WERI-Rb-1 (cell line): ENCODE measurements around the gene HDAC4.

Experiments
- DNase-seq: peaks from one replicate; pipeline ENCODE4 v3.0.0-alpha.2; 2020
- H3K27ac ChIP-seq: fragments of 250-450 bp; sonication (Bioruptor Pico); 2 replicates; pipeline ENCODE4 v1.5.1; 2020; ENCODE audit warnings: mild to moderate bottlenecking, moderate library complexity
- H3K27me3 ChIP-seq: fragments of 250-450 bp; sonication (Bioruptor Pico); 2 replicates; pipeline ENCODE4 v1.5.1; 2021; ENCODE audit warnings: mild to moderate bottlenecking, low read depth, moderate library complexity; ENCODE audit not compliant: insufficient read depth, severe bottlenecking
- H3K36me3 ChIP-seq: fragments of 250-450 bp; sonication (Bioruptor Pico); 2 replicates; pipeline ENCODE4 v1.5.1; 2020; ENCODE audit warnings: mild to moderate bottlenecking, moderate library complexity
- H3K4me3 ChIP-seq: 2 replicates; pipeline ENCODE4 v1.5.1; 2011; ENCODE audit warnings: low read depth, mild to moderate bottlenecking, control low read depth, low read length
- H3K9me3 ChIP-seq: fragments of 250-450 bp; sonication (Bioruptor Pico); 2 replicates; pipeline ENCODE4 v1.5.1; 2021; ENCODE audit warnings: mild to moderate bottlenecking, moderate library complexity; ENCODE audit not compliant: severe bottlenecking
- TF ChIP-seq, protein P1 (sequence below): IDR thresholded peaks from 2 replicates; pipeline ENCODE4 v1.5.1; 2011; ENCODE audit warnings: low read depth, mild to moderate bottlenecking, control low read depth, inconsistent platforms, low read length

HDAC4 gene

GRCh38 chr2:239318151-239318611 is 82.6 kb downstream of the HDAC4 start:
- Histone ChIP-seq H3K27ac (no peak overlapping the region), H3K36me3 (no peaks in the 10 kb centered on the region), H3K4me3 (no peak overlapping the region), H3K27me3 (no peaks in the 10 kb centered on the region), H3K9me3 (no peaks in the 10 kb centered on the region)
- TF ChIP-seq, protein P1, sequence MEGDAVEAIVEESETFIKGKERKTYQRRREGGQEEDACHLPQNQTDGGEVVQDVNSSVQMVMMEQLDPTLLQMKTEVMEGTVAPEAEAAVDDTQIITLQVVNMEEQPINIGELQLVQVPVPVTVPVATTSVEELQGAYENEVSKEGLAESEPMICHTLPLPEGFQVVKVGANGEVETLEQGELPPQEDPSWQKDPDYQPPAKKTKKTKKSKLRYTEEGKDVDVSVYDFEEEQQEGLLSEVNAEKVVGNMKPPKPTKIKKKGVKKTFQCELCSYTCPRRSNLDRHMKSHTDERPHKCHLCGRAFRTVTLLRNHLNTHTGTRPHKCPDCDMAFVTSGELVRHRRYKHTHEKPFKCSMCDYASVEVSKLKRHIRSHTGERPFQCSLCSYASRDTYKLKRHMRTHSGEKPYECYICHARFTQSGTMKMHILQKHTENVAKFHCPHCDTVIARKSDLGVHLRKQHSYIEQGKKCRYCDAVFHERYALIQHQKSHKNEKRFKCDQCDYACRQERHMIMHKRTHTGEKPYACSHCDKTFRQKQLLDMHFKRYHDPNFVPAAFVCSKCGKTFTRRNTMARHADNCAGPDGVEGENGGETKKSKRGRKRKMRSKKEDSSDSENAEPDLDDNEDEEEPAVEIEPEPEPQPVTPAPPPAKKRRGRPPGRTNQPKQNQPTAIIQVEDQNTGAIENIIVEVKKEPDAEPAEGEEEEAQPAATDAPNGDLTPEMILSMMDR = no peak
- no peak for DNase-seq

DNA sequence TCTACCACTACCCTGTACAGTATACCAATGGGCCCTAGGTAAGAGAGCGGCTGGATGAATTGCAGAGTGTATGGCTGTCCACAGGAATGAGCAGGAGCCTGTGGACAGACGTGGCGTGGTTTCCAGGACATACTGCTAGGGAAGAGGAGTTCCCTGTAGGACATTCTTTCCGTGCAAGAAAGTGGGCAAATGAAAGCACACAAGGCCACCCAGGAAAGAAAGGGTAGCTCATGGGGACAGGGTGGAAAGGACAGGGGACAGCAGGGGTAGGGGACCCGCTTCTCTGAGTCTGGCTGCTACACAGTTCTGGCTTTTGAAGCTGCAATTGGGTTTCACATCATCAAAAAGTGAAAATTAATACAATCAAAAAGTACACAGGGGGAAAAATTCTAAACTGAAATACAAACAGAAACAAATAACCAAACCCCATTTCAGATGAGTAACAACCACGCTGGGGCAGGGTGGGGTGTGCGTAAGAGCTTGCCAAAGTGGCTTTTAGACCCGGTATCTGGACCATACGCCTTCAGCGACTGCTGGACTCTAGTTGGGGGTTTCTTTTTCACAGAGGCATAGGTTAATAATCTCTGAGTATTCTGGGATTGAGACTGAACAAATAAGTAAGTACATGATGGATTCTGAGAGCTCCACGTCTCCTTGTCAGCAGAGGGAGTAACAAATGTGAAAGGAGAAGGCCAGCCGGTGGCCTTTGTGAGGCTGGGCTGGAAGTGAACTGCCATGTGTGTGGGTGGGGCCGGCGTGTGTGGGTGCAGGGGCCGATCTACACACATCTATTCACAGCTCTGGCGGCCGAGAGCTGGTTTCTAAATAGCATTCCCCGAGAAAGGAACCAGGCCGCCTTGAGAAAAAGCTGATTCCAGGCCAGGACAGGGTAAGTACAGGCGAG is 84.0 kb downstream of the HDAC4 start:
- TF ChIP-seq, protein P1 = no peak
- Histone ChIP-seq H3K27ac (no peak overlapping the region), H3K27me3 (no peaks in the 10 kb centered on the region), H3K9me3 (no peaks in the 10 kb centered on the region), H3K4me3 (no peak overlapping the region), H3K36me3 (no peaks in the 10 kb centered on the region)
- DNase-seq = no peak

- no peaks in the 10 kb centered on the region for H3K36me3 ChIP-seq
- no peak for DNase-seq
- TF ChIP-seq, protein P1 = no peak
- H3K27ac ChIP-seq = no peak overlapping the region
- no peaks in the 10 kb centered on the region for H3K27me3 ChIP-seq
- no peaks in the 10 kb centered on the region for H3K9me3 ChIP-seq
- no peak overlapping the region for H3K4me3 ChIP-seq
These were observed 85.5 kb downstream of the HDAC4 start for GRCh38 chr2:239315308-239315707.

GRCh38 chr2:239313776-239314175 is 87.0 kb downstream of the HDAC4 start:
- no peak overlapping the region for H3K27ac ChIP-seq
- DNase-seq = no peak
- no peaks in the 10 kb centered on the region for H3K27me3 ChIP-seq
- TF ChIP-seq, protein P1 = no peak
- no peak overlapping the region for H3K4me3 ChIP-seq
- H3K36me3 ChIP-seq = no peaks in the 10 kb centered on the region
- no peaks in the 10 kb centered on the region for H3K9me3 ChIP-seq

GRCh38 chr2:239312741-239313667 is 87.8 kb downstream of the HDAC4 start:
- no peak overlapping the region for H3K27ac ChIP-seq
- H3K27me3 ChIP-seq = no peaks in the 10 kb centered on the region
- no peaks in the 10 kb centered on the region for H3K9me3 ChIP-seq
- TF ChIP-seq, protein P1 = no peak
- no peak for DNase-seq
- H3K36me3 ChIP-seq = no peaks in the 10 kb centered on the region
- H3K4me3 ChIP-seq = no peak overlapping the region
